DND-41 (cell line): ENCODE data around the gene CCL4.

ENCODE experiments used
- ATAC-seq: fragments of 200-7000 bp; cut with Tn5 transposase; 3 replicates; pipeline ENCODE4 v1.9.1; 2021; ENCODE audit warnings: low read depth; ENCODE audit not compliant: insufficient read depth
- DNase-seq: peaks from one replicate; pipeline ENCODE4 v3.0.0-alpha.2; 2020
- H2AFZ ChIP-seq: 2 replicates; pipeline ENCODE4 v1.6.0; 2012; ENCODE audit warnings: low read depth, low read length
- H3K27ac ChIP-seq: 2 replicates; pipeline ENCODE4 v1.5.1; 2012; ENCODE audit warnings: low read length, inconsistent platforms
- H3K27me3 ChIP-seq: fragments of 200-600 bp; sonication (generic); 2 replicates; pipeline ENCODE4 v1.6.0; 2012; ENCODE audit warnings: low read length, mild to moderate bottlenecking, inconsistent platforms; ENCODE audit not compliant: insufficient read depth, poor library complexity
- H3K36me3 ChIP-seq: 2 replicates; pipeline ENCODE4 v1.5.1; 2012; ENCODE audit warnings: low read length, inconsistent platforms; ENCODE audit not compliant: insufficient read depth
- H3K4me1 ChIP-seq: 2 replicates; pipeline ENCODE4 v1.5.1; 2012; ENCODE audit warnings: mild to moderate bottlenecking, low read length; ENCODE audit not compliant: insufficient read depth
- H3K4me2 ChIP-seq: 2 replicates; pipeline ENCODE4 v1.6.0; 2012; ENCODE audit warnings: mild to moderate bottlenecking, moderate library complexity, low read length, inconsistent platforms; ENCODE audit not compliant: insufficient read depth
- H3K4me3 ChIP-seq, 2 experiments: fragments of 200-600 bp in 1 of 2; shearing (Covaris generic) in 1 of 2; 2 replicates each; pipeline ENCODE4 v1.5.1; 2012 to 2016; ENCODE audit warnings: inconsistent platforms in 2 of 2, low read length in 2 of 2, mild to moderate bottlenecking in 2 of 2, low read depth in 1 of 2, moderate library complexity in 1 of 2
- H3K79me2 ChIP-seq: 2 replicates; pipeline ENCODE4 v1.6.0; 2012; ENCODE audit warnings: low read length, inconsistent platforms; ENCODE audit not compliant: insufficient read depth
- H3K9ac ChIP-seq: 2 replicates; pipeline ENCODE4 v1.6.0; 2012; ENCODE audit warnings: low read depth, mild to moderate bottlenecking, inconsistent platforms, low read length, moderate library complexity
- H3K9me3 ChIP-seq: 2 replicates; pipeline ENCODE4 v1.5.1; 2012; ENCODE audit warnings: low read length, moderate library complexity, mild to moderate bottlenecking, inconsistent platforms; ENCODE audit not compliant: insufficient read depth, severe bottlenecking
- H4K20me1 ChIP-seq: 2 replicates; pipeline ENCODE4 v1.6.0; 2012; ENCODE audit warnings: low read length; ENCODE audit not compliant: insufficient read depth
- EZH2 ChIP-seq: IDR thresholded peaks from 3 replicates; pipeline ENCODE4 v1.6.1; 2012; ENCODE audit warnings: borderline replicate concordance, low read depth, mild to moderate bottlenecking, moderate library complexity, low read length, inconsistent platforms; ENCODE audit not compliant: severe bottlenecking
- TF ChIP-seq, protein P1 (sequence below): IDR thresholded peaks from 2 replicates; pipeline ENCODE4 v1.5.1; 2012; ENCODE audit warnings: borderline replicate concordance, low read length, moderate library complexity, mild to moderate bottlenecking; ENCODE audit not compliant: poor library complexity, severe bottlenecking; ENCODE audit errors: extremely low read depth

The CCL4 gene

GRCh38 chr17:36149296-36149820 lies 45.7 kb downstream of the CCL4 start:
- ATAC-seq, result 0 out of 3 replicates have a peak, but pooled peaks have one; percentile 12

GRCh38 chr17:36151891-36152638 lies 48.4 kb downstream of the CCL4 start:
- H3K79me2 ChIP-seq, result no peaks in the 10 kb centered on the region
- H3K9me3 ChIP-seq, result no peaks in the 10 kb centered on the region
- DNase-seq (no peak), ATAC-seq (no peak)
- no peaks in the 10 kb centered on the region for H3K36me3 ChIP-seq
- H2AFZ ChIP-seq, result no peak overlapping the region
- H3K4me2 ChIP-seq, result no peak overlapping the region
- H3K4me3 ChIP-seq, result no peak overlapping the region
- no peak overlapping the region for H3K9ac ChIP-seq
- TF ChIP-seq, protein P1, sequence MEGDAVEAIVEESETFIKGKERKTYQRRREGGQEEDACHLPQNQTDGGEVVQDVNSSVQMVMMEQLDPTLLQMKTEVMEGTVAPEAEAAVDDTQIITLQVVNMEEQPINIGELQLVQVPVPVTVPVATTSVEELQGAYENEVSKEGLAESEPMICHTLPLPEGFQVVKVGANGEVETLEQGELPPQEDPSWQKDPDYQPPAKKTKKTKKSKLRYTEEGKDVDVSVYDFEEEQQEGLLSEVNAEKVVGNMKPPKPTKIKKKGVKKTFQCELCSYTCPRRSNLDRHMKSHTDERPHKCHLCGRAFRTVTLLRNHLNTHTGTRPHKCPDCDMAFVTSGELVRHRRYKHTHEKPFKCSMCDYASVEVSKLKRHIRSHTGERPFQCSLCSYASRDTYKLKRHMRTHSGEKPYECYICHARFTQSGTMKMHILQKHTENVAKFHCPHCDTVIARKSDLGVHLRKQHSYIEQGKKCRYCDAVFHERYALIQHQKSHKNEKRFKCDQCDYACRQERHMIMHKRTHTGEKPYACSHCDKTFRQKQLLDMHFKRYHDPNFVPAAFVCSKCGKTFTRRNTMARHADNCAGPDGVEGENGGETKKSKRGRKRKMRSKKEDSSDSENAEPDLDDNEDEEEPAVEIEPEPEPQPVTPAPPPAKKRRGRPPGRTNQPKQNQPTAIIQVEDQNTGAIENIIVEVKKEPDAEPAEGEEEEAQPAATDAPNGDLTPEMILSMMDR, result no peak
- TF ChIP-seq EZH2, result no peak
- no peak overlapping the region for H3K27ac ChIP-seq
- H4K20me1 ChIP-seq, result no peaks in the 10 kb centered on the region
- no peaks in the 10 kb centered on the region for H3K27me3 ChIP-seq
- H3K4me1 ChIP-seq, result peaks cover 5% of the 10 kb centered on the region; the same call in 1 of the 2 replicates

More at GRCh38 chr17:36149296-36149820, 45.7 kb downstream of the CCL4 start:
- no peaks in the 10 kb centered on the region for H4K20me1 ChIP-seq
- no peaks in the 10 kb centered on the region for H3K9me3 ChIP-seq
- H3K9ac ChIP-seq, result no peak overlapping the region
- H3K36me3 ChIP-seq, result no peaks in the 10 kb centered on the region
- no peak overlapping the region; the same call in 1 of the 2 replicates for H2AFZ ChIP-seq
- no peak overlapping the region; the same call in 1 of the 2 replicates for H3K27ac ChIP-seq
- no peak overlapping the region for H3K4me3 ChIP-seq
- no peak for DNase-seq
- H3K79me2 ChIP-seq, result no peaks in the 10 kb centered on the region
- H3K27me3 ChIP-seq, result no peaks in the 10 kb centered on the region
- peaks cover 5% of the 10 kb centered on the region; the same call in 1 of the 2 replicates for H3K4me1 ChIP-seq
- no peak for TF ChIP-seq EZH2
- TF ChIP-seq, protein P1, result no peak
- no peak overlapping the region for H3K4me2 ChIP-seq

- Histone ChIP-seq H3K9ac (no peak overlapping the region), H3K4me2 (no peak overlapping the region), H3K79me2 (no peaks in the 10 kb centered on the region), H3K4me1 (peaks cover 5% of the 10 kb centered on the region; the same call in 1 of the 2 replicates), H2AFZ (no peak overlapping the region), H3K9me3 (no peaks in the 10 kb centered on the region), H3K27ac (no peak overlapping the region), H4K20me1 (no peaks in the 10 kb centered on the region), H3K36me3 (no peaks in the 10 kb centered on the region), H3K4me3 (no peak overlapping the region), H3K27me3 (no peaks in the 10 kb centered on the region)
- TF ChIP-seq EZH2, result no peak
- TF ChIP-seq, protein P1, result no peak
- ATAC-seq (no peak), DNase-seq (no peak)
Measured at GRCh38 chr17:36152639-36153120, 49.1 kb downstream of the CCL4 start.
